ENCODE measurements around the gene CDH3. TPM values are rescaled to one million over a fixed set of nuclear protein-coding genes. Genes with fewer than 3 reads are reported as not detected.

Gene CDH3
- total and polyA plus RNA-seq, 2 of the 13 experiments (the other 11 are each of a cell fraction or from before 2014, with no cell fraction given), result 0.11 TPM; not detected in 1

DNA sequence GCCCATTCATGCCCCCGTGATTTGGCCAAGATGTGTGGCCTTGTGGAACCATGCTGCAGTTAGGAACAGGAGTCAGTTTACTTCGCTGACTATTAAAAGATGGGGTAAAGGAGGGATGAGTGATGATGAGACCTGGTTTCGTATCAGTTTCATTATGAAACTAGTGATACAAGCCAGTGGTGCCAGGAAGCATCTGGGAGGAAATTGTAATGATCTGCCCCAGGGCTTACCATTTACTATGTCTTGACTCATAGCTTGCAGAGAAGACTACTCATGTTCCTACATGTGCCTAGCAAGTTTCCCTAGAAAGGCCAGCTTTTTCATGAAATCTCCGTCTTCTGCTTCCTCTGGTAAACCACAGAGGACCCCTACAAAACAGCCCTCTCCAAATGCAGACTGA is 23.2 kb downstream of the CDH3 start:
- ChIA-PET CTCF (ENCODE audit: low intra/inter-chr PET ratio, low total read pairs) (no interaction called here), POLR2A (no interaction called here)
- Histone ChIP-seq H3K4me3 (replicated peaks in 1 of 3; ENCODE audit: insufficient read depth in 1 of 3, low read depth in 2 of 3, low read length in 3 of 3) (no peak overlapping the region), H3K4me1 (ENCODE audit: insufficient read depth, low read length) (no peaks in the 10 kb centered on the region), H3K9me3 (ENCODE audit: low read length) (no peaks in the 10 kb centered on the region), H3K27ac (ENCODE audit: extremely low read length, insufficient read depth, low read length) (no peak overlapping the region), H3K27me3 (ENCODE audit: control insufficient read depth in 1 of 2, insufficient read depth in 2 of 2, low read length in 2 of 2) (peaks cover 0 to 6% of the 10 kb centered on the region in 2 experiments; a peak in 3 of 5 replicates), H3K9ac (ENCODE audit: insufficient read depth, low read depth, low read length) (no peak overlapping the region), H3K79me2 (ENCODE audit: insufficient read depth, low read length) (no peaks in the 10 kb centered on the region), H3K4me2 (ENCODE audit: low read depth, low read length) (no peak overlapping the region), H2AFZ (ENCODE audit: low read length) (no peak overlapping the region), H3K36me3 (replicated peaks in 1 of 2; ENCODE audit: control insufficient read depth in 1 of 2, insufficient read depth in 2 of 2, low read length in 2 of 2) (no peaks in the 10 kb centered on the region), H4K20me1 (ENCODE audit: insufficient read depth, low read length) (no peaks in the 10 kb centered on the region)
- no peak for FAIRE-seq
- ATAC-seq, result no peak
- in situ Hi-C loops (cut with HindIII; ENCODE audit: extremely low pct_ligation_motif_present, low pct_unique_long_range_greater_than_20kb), result no loop called here
- no TSS peak for BruUV-seq (replicated peaks)
- no peak for TF ChIP-seq AGO1 (IDR thresholded peaks at IDR 0.05; ENCODE audit: low read depth, low read length, poor library complexity, severe bottlenecking)
- TF ChIP-seq, protein P1, sequence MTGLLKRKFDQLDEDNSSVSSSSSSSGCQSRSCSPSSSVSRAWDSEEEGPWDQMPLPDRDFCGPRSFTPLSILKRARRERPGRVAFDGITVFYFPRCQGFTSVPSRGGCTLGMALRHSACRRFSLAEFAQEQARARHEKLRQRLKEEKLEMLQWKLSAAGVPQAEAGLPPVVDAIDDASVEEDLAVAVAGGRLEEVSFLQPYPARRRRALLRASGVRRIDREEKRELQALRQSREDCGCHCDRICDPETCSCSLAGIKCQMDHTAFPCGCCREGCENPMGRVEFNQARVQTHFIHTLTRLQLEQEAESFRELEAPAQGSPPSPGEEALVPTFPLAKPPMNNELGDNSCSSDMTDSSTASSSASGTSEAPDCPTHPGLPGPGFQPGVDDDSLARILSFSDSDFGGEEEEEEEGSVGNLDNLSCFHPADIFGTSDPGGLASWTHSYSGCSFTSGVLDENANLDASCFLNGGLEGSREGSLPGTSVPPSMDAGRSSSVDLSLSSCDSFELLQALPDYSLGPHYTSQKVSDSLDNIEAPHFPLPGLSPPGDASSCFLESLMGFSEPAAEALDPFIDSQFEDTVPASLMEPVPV (CRISPR knock-in tag; IDR thresholded peaks at IDR 0.05), result no peak
- TF ChIP-seq FOXC1 (CRISPR knock-in tag; IDR thresholded peaks at IDR 0.05; ENCODE audit: borderline replicate concordance), result no peak
- no peak for TF ChIP-seq ZNF431 (CRISPR knock-in tag; IDR thresholded peaks at IDR 0.05; ENCODE audit: borderline replicate concordance, low read depth)
- TF ChIP-seq ZNF83 (CRISPR knock-in tag; IDR thresholded peaks at IDR 0.05; ENCODE audit: borderline replicate concordance), result no peak
- no peak for TF ChIP-seq MIXL1 (CRISPR knock-in tag; IDR thresholded peaks at IDR 0.05)
- no peak for TF ChIP-seq ZNF432 (CRISPR knock-in tag; IDR thresholded peaks at IDR 0.05; ENCODE audit: borderline replicate concordance)
- DNase-seq (ENCODE audit: low spot score), result no peak
- WGBS (ENCODE audit: low lambda C conversion rate), result 10% methylated on average over 4 of the region's 4 CpGs
- intact Hi-C loops (cut with micrococcal nuclease; ENCODE audit: unreplicated experiment), result no loop called here
